DMS53 treated with DMSO at 0.1 percent for 48 hours (cell line): ENCODE measurements around the gene TMEM191C.
"Not testable (repeated sequence)": the region's sequence is repeated elsewhere in the genome, so short reads cannot be mapped to it uniquely, and the experiment has no call there.

ENCODE experiments used
- DNase-seq: peaks from one replicate; lab custom pipeline; 2025; ENCODE audit not compliant: unreplicated experiment; lab: John Stamatoyannopoulos, UW

The TMEM191C gene

DNA sequence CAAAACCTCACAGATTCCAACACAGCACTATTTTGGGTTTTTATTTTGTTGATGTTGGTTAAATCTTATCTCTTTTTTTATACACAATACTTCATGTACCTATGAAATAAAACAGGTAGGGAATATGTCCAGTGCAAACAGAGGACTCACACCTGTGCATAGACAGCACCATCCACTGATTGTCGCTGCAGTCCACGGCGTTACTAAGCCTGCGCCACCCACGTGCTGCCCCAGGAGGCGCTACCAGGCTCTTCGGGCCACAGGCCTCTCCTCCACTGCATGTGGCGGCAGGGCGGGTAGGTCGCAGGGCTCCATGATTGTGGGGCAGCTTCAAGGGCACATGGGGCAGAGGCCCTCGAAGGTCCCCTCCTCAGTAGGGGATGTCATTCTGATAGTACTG is 5.8 kb downstream of the TMEM191C start:
- not testable (repeated sequence) for DNase-seq

DNA sequence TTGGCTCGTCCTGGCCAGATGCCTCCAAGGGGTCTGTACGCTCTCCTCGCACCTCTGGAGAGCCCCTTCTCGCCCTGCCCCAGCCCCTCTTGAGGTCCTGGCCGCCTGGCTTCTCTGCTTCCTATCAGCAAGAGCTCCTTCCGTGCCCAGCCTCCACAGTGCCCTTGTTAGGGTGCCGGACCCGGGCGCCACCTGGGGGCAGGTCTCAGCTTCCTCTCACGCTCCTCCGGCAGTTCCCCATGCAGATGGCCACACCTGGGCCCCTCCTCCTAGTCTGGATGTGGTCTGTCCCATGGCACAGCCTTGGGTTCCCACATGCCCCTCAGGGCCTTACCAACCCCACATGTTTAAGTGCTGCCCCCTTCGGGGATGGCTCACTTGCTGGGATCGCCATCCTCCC is 6.5 kb downstream of the TMEM191C start:
- DNase-seq, result not testable (repeated sequence)

DNA sequence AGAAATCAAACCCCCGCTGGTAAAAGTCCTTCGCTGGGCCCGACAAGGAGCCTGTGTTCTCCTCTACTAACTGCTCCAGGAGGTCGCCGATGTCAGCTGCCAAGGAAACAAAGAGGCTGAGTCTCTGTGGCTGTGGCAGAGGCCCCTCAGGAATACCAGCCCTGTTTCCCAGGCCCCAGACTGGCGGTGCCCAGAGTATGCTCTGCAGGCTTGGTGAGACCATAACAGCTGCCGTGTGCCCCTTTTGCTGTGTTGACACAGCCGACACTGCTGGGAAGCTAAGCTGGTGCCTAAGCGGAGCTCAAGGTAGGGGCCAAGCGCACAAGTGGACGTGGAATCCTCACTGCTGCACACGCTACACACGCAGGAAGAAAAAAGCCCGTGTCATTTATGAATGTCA is 16.9 kb downstream of the TMEM191C start:
- DNase-seq, result not testable (repeated sequence)

DNA sequence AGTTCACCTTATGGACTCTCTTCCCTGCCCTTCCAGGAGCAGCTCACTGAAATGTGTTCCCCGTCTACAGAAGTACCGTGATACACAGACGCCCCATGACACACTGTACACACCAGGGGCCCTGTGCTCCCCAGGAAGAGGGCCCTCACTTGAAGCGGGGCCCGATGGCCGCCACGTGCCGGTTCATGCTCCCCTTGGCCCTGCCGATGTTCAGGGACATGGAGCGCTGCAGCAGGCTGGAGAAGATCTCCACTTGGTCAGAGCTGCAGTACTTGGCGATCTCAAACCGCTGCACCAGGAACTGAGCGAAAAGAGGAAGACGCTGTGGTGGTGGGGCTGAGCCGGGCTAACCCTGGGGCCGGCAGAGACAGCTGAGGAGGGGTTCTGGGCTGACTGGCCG is 20.5 kb downstream of the TMEM191C start:
- DNase-seq, result not testable (repeated sequence)

DNA sequence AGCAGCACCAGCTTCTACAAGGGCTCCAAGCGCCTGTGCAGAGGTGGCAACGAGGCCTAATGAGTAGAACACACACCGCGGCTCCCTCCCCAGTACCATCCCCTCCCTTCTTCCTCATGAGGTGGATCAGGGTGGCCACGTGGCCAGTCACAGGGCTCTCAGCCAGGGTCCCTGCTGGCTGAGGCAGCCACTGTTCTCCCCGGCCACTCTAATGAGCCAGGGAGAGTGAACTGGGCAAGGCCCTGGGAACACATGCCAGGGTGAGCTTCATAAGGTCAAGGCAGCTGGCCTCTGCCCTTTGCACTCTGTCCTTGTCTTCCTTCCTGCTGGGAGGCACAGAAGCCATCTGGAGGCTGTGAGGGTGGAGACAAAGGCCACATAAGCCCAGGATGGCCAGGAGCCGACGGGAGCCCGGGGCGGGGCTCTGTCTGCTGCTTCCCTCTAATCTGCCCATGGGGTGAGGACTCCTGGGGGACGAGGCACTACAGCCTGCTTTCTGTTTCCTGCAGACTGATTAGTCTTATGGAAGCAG is 22.0 kb downstream of the TMEM191C start:
- DNase-seq, result not testable (repeated sequence)

DNA sequence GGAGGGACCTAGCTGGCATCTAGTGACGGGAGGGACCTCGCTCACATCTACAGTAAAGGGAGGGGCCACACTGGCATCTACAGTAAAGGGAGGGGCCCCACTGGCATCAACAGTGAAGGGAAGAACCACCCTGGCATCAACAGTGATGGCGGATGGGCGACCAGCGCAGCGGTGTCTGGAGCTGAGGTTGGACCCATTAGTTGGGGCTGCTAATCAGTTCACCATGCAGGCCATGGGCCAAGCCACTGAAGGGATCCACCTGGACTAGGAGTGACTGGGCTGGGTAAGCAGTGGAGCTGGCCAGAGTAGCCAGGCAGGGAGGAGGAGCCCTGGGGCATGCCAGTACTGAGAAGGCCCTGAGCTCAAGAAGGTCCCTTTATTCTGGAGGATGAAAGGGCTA is 23.4 kb downstream of the TMEM191C start:
- DNase-seq, result not testable (repeated sequence)

DNA sequence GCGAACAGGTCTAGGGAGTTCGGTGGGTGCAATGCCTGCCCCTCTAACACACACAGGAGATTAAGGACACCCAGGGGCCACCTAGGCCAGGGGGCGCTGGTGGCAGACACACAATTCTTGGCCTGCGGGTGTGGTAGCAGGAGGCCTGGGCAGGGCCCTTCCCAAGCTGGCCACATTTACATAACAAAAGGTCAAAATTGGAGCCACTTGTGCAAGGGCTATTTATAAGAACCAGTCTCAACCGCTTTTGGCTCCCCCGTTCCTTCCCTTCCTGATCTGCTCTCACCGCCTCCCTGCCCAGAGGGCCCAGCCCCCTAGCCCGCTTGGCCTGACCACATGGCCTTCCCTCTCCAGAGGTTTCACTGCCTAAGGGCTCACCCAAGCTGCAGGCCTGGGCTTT is 25.1 kb downstream of the TMEM191C start:
- not testable (repeated sequence) for DNase-seq

DNA sequence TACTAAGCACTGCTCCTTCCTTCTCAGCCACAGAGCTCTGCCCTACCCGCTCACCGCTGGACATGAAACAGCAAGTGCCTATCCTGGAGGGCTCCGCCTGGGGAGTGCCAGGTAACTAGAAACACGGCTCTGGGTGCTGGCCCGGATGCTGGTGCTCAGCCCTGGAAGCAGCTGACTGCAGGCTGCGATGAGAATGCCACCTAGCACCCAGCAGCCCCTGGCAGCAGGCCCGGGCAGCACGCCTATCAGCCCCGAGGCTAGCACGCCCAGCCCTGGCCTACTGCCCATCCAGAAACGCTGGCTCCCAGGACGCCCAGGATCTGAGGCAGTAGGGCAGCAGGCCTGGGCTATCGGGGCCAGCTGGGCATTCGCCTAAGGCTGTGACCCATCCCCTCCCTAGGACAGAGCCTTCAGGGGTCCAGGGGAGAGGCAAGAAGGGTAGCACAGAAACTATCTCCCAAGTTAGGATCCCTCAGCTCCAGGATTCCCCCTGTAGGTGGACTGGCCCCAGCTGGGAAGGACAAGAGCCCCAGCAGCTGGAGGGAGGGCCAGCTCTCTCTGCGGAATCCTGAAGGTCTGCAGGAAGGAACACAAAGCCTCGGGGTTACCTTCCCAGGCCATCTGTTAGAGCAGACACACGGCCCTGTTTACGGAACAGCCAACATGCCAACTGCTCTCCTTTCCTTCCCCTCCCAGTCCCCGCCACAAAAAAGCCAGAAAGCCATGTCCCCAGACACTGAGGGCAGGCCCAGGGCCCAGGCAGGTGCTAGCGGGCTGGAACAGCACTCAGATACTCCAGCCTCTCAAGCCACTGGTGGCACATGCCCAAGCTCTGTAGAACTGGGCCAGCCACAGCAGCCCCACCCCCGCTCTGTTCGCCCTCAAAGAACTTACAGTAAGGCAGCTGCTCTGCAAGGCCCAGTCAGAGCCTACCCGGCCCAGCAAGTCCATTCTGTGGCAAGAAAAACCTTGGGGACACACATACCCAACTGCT is 26.9 kb downstream of the TMEM191C start:
- not testable (repeated sequence) for DNase-seq

DNA sequence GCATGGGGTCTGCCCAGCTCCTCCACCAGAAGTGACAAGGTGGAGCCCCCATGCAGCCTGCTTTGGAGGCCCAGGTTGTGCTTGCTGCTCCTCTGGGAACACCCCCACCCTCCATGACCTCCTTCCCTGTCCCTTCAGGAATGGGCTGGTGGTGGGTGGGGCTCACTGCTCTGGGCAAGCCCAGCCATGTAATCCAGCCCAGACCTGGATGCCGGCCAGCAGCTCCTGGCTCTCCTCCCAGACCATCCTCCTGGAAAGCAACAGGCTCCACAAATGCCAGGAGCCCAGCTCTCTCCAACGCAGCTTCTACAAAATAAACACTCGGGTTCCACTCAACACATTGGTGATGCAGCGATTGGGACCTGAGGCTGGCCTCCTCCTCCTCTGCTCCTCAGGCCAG is 30.8 kb downstream of the TMEM191C start:
- DNase-seq, result not testable (repeated sequence)

DNA sequence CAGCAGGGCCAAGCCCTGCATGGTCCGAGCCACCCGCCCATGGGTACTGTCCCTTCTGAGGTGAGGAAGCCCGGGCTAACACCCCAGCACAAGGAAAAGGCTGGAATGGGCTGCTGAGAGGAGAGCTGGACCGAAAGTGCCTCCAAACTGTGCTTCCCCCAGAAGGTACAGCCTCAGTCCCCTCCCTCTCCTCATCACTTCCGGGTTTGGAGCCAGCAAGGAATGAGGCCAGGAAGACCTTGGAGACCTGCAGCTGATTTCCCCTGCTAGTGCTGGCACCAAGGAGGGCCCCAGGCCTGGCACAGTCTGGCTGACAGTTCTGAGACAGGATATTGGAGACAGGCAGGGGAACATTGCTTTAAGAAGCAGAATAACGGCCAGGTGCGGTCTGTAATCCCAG is 31.3 kb downstream of the TMEM191C start:
- DNase-seq, result not testable (repeated sequence)

DNA sequence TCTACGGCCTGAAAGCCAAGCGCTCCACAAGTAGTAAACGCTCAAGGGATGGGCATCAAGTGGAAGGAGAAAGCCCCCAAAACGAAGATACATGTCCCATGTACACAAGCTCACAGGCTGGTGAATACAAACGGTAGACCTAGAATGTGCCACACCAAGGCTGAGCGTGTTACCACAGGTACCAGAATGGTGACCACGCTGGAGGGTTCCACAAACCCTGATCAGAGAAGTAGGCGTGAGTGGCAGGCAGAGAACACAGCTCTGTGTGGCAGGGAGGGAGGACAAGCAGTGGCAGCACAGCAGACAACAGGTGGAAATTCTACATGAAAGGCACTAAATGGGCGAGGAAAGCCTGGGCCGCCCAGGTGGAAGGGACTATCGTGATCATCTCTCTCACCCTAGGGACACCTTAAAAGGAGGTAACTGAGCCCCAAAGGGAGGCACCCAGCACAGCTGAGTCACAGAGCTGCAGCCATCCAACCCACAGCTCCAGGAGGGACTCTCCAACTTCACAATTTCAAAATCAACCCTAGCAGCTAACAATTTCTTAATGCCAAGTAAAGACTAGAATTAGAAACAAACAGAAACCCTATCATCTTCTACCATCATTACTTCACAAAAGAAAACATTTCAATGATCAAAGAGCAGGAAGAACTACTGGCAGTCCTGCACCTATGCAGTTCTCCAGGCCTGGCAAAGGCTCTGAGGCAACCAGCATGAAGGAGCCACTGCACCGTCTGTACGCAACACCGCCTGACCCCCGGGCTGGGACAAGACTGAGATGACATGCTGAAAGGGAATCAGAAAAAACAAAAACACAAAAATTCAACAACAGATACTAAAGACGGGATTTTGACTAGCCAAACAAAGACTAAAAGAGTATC is 32.7 kb downstream of the TMEM191C start:
- not testable (repeated sequence) for DNase-seq

DNA sequence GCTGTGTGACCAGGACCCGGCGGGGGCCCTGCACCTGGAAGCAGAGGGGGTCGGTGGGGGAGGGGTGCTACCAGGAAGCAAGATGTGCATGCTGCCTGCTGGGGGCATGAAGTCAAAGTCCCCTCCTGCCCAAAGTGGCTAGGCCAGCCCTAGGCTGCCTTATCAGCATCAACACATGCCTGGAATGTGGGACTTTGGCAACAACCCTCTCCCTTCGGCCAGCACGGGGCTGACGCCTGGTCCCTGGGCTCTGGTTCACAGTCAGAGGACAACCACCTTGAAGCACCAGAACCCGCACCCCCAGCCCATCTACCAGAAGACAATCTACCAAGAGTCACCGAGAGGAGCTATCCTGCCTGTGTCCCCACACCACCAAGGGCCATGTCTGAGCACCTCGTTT is 43.2 kb downstream of the TMEM191C start:
- DNase-seq, result not testable (repeated sequence)

DNA sequence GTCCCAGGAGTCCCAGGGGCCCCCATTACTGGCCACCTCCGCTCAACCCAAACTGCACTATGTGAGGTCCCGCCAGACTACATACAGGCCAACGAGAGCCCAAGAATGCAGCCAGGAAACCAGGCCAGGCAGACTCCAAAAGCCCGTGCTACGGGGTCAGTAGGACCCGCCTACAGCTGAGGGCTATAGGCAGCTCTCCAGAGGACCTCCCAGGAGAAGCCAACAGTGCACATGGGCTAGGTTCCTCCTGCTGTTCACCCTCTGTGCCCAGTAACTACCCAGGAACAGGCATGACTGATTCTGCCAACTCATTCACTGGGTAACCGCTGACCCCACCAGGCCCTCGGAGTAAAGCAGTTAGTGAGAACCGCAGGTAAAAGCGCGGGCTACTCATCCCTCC is 44.8 kb downstream of the TMEM191C start:
- not testable (repeated sequence) for DNase-seq

DNA sequence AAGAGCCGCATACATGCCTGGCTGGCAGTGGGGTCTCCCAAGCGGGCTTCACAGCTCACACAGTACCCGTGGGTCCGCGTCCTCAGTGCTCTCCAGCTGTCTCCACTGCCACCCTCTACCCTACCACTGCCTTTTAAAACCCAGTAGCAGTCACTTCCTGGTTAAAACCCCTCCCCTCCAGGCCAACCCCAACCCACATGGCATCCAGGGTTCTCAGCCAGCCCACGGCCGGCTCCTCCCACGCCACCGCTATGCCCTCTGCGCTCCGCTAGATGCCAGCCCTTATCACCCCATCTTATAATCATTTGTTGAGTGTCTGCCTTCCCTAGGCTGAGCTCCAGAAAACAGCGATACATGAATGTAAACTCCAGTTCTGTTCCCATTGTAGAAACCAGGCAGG is 46.9 kb downstream of the TMEM191C start:
- not testable (repeated sequence) for DNase-seq

DNA sequence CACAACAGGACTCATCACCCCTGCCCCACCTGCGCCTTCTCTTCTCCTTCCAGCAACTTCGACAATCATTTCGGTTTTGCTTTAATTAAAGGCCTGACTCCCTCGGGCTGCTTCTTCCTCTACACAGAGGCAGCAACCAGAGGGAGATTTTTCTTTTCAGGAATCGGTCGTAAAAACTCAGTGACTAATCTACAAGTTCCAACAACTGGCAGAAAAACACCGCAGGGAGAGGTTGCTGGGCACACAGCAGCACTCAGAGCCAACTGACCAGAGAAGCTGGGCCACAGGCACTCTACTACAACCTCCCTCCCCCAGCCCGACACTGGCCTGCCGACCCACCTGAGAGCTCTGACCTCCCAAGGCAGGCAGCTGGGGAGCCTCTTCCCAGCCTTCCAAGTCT is 48.0 kb downstream of the TMEM191C start:
- not testable (repeated sequence) for DNase-seq

DNA sequence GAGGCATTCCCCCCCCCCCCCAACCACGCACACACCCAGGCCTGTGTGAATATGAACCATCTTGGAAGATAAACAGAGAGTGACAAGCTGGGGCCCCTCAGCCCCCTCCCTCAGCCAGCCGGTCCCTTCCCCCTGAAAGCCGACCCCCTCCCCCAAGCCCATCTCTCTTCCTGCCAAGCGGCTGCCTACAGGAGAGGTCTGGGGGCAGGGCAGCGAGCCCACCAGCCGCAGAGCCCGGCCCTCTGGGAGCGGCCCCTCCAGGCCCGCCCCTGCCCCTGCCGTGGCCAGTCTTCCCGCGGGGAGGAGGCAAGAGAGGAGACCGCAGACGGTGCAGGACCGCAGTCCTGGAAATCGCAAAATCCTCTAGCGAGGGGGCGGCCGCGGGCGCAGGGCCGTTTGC is 49.3 kb downstream of the TMEM191C start:
- not testable (repeated sequence) for DNase-seq

DNA sequence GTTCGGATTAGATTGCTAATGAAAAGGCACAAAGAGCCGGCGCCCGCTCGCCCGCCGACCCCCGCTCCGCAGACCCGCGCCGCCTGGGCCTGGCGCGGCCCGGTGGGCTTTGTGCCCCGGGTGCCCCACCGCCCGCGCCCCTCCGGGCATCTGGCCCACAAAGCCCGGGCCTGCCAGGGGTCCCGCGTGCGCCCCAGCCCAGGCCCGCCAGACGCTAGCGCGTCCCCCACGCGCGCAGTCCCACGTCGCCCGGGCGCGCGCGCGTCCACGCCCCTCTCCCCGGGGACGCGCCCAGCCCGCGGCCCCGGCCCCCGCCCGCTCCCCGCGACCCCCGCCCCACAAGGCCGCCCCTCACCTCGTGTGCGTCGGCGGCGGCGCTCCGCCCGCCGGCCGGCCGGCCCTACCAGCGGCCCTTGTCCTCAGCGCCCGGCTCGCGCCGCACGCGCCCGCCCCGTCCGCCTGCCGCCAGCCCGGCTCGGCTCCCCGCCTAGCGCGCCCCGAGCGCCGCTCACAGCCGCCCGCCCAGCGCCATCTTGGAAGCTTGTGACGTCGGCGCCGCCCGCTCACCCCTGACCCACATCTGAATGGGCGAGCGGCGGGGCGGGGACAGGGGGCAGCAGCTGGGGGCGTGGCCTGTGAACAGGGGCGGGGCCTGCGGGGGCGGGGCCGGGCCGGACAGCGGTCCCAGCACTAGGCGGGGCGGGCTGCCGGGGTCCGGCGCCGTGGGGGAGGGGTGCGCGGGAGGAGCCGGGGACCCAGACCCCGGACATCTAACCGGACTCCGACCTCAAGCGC is 50.0 kb downstream of the TMEM191C start:
- DNase-seq, result not testable (repeated sequence)
